MG63 (cell line): ENCODE results near the gene C11orf58. TPM values are rescaled to one million over a fixed set of nuclear protein-coding genes. Genes with fewer than 3 reads are reported as not detected.

Source experiments
- DNase-seq: peaks from one replicate; pipeline ENCODE4 v3.0.0-alpha.2; 2020
- H3K27me3 ChIP-seq: fragments of 250-450 bp; sonication (Bioruptor Pico); 2 replicates; pipeline ENCODE4 v1.5.1; 2020; ENCODE audit warnings: mild to moderate bottlenecking, moderate library complexity
- H3K36me3 ChIP-seq: fragments of 250-450 bp; sonication (Bioruptor Pico); 2 replicates; pipeline ENCODE4 v1.5.1; 2020; ENCODE audit warnings: mild to moderate bottlenecking, moderate library complexity
- H3K4me3 ChIP-seq: fragments of 250-450 bp; sonication (Bioruptor Pico); 2 replicates; pipeline ENCODE4 v1.5.1; 2020; ENCODE audit warnings: mild to moderate bottlenecking, moderate library complexity
- H3K9me3 ChIP-seq: fragments of 250-450 bp; sonication (Bioruptor Pico); 2 replicates; pipeline ENCODE4 v1.5.1; 2020; ENCODE audit warnings: mild to moderate bottlenecking, moderate library complexity
- total RNA-seq: library from RNA; depleted of rRNA; stranded (reverse); fragments of >200 nt; shearing (Covaris generic); gene quantifications from 2 replicates; pipeline ENCODE4 v1.2.3, GENCODE V29; 2014; ENCODE audit warnings: low replicate concordance

The C11orf58 gene
- total RNA-seq, 1 experiment from 2014 or later, result 165 TPM

DNA sequence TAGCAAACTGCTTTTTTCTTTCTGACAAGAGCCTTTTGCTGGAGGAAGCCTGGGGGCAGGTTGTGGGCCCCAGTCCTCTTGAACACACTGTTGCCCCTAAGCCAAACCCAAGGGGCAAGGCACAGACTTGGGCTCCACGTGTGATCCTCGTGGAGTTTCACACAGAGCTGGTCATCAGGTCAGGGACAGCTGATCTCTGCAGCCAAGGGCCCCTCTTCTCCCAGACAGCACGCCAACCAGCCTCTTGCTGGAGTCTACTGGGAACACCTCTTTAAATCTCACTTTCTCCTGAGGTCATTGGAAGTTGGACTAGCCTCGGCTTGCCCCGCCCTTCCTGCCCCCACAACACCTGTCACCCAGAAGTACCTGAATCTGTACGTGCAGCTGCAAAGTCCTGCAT, 39.8 kb downstream of the C11orf58 start:
- no peaks in the 10 kb centered on the region for H3K9me3 ChIP-seq

DNA sequence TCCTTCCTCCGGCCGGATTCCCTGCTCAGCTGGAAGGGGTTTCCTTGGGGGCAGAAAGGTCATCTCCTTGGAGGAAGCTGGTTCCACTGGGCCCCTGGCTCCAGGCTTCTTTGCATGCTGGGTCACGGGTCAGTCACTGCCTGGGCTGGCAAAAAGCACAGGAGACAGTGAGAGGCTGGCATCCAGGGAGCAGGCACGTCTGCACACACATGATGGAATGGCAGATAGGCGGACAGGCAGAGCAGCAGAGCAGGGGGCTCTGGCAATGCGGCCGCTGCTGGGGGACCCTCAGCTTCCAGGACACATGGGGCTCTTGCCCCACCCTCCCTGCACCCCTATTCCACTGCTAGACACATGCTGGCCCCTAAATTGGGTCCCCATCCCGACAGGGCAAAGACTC, 40.4 kb downstream of the C11orf58 start:
- H3K4me3 ChIP-seq, result no peak overlapping the region
- no peaks in the 10 kb centered on the region for H3K9me3 ChIP-seq
- no peaks in the 10 kb centered on the region for H3K36me3 ChIP-seq
- no peak for DNase-seq
- no peaks in the 10 kb centered on the region for H3K27me3 ChIP-seq

More for the DNA sequence above, 39.8 kb downstream of the C11orf58 start:
- Histone ChIP-seq H3K36me3 (no peaks in the 10 kb centered on the region), H3K4me3 (no peak overlapping the region), H3K27me3 (no peaks in the 10 kb centered on the region)
- no peak for DNase-seq

DNA sequence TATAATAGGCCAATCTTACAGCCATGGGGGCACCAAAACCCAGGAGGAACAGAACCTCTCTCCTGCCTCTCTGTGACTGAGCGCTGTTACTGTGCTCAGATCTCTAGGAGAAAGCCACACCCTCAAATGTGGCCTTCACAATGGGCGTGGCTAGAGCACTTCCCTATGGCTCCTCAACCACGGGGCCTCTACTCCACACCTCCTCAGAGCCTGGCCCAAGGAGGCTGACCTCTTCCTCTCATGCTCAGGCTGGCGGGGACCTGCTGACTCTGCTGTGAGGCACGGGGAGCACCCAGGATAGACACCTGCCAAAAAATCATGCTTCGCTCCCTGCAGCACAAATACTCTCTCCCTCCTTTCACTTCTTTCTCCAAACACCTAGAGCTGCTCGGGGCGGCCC, 41.0 kb downstream of the C11orf58 start:
- H3K4me3 ChIP-seq, result no peak overlapping the region
- no peaks in the 10 kb centered on the region for H3K27me3 ChIP-seq
- no peaks in the 10 kb centered on the region for H3K36me3 ChIP-seq
- no peaks in the 10 kb centered on the region for H3K9me3 ChIP-seq
- no peak for DNase-seq

DNA sequence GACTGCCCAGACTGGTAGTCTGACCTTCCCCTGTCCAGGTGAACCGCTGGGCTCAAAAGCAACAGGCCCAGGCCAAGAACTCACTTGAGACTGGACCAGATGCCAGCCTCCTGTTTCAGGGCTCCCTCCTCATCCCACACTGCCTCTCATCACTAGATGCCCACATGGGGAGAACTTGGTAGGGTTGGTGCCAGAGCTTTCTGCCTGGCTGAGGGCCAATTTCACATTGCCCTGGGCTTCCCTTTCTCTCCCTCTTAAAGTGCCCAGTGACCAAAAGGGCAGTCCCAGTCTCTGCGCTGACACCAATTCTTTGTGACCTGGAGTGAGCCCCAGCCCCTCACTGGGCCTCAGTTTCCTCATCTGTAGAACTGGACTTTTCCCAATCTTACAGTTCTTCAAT, 41.7 kb downstream of the C11orf58 start:
- H3K27me3 ChIP-seq, result no peaks in the 10 kb centered on the region

DNA sequence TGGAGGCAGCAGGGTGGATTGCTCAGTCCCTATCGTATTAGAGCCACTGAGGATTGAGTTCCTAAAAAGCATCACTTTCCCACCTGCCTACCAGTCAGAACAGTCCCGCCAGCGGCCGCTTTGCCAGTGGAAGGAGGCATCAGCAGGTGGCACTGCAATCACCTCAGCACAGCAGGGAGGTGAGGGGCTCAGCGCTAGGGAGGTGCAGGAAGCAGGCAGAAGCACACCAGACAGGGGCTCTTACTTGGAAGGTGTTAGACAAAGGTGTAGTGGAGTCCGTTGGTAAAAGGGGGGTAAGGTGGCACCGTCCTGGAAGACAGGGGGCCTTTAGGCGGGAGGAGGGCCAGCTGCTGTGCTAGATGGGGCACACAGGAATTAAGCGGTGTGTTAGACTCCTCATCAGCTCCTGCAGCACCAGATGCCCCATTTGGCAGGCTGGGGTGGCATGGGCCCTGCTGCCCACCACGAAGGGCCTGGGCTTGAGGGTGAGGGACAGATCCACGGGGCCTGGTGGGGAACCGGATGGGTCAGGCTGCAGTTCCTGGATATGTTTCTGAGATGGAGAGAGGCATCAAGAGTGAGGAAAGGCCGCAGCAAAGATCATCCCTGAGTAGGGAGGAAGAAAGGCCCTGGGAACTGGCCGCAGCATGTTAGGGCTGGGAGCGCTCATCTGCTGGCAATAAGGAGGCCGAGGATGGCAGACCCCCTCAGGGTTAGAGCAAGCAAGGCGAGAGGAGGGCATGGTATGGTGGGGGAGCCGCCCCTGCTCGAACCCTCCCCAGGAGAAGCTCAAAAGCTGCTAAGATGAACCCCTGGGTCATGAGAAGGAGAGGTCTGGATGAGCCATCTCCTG, 42.5 kb downstream of the C11orf58 start:
- H3K27me3 ChIP-seq, result no peaks in the 10 kb centered on the region
- no peak for DNase-seq
- H3K9me3 ChIP-seq, result no peaks in the 10 kb centered on the region
- H3K36me3 ChIP-seq, result no peaks in the 10 kb centered on the region
- H3K4me3 ChIP-seq, result no peak overlapping the region

More for the DNA sequence above, 41.7 kb downstream of the C11orf58 start:
- Histone ChIP-seq H3K4me3 (no peak overlapping the region), H3K36me3 (no peaks in the 10 kb centered on the region), H3K9me3 (no peaks in the 10 kb centered on the region)
- DNase-seq, result no peak

DNA sequence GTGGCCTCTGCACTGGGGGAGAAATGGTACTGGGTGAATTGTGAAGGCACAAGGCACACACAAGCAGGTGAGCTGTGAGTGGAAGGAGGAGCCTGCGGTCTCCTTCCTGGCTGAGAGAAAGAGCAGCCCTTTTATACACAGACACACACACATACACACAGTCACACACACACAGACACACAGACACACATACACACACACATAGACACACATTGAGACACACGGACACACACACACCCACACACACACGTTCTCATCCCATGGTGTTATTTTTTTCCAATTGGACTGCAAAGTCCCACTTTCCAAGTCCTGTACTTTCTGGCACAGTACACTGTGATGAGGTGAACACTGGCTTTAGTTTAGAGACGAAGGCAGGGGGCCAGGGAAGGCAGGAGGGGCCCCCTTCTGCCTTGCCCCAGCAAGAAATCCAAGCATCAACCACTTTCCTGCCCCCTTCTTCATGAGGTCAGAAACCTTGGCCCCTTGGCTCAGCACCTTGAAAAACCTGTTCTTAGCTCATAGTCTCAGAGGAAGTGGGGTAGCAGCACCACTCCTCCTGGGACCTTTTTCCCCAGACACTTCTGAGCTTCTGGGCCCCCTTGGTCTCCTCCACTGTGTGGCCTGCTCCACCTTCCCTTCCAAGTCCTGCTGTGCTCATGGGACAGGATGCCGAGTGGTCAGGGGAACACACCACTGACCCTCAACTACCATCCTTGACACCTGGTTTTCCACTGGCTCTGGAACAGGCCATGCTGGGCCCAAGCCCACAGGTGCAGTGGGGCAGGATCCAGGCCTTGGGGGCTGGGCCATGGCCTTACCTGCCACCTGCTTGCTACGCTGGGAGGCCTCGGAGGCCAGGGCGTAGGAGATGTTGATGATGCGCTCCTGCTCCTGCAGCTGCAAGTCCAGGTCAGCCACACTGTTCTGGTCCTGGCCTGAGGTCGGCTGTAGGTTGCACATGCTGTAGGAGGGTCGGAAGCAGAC, 43.8 kb downstream of the C11orf58 start:
- no peaks in the 10 kb centered on the region for H3K9me3 ChIP-seq
- no peaks in the 10 kb centered on the region for H3K36me3 ChIP-seq
- no peaks in the 10 kb centered on the region for H3K27me3 ChIP-seq
- no peak for DNase-seq
- no peak overlapping the region for H3K4me3 ChIP-seq

DNA sequence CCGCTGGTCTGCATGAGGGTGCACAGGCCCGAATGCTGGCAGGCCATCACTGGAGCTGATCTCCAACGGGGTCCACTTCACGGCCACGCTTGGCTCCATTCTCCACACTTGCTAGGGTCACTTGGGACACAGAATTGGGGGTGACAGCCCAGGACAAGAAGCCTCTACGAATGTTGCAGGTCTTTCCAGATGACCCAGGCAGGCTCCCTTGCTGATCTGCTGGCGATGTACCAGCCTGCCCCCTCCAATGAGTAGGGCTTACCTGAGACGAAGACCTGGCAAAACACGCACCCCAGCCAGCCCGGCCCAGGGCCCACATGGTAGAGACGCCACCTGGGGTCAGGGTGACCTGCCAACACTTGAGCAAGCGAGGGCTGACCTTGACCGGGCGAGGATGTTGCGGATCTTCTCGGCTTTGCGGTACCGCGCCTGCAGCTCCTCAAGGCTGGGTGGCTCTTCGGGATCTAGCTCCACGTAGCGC, 44.9 kb downstream of the C11orf58 start:
- no peak for DNase-seq
- Histone ChIP-seq H3K4me3 (no peak overlapping the region), H3K9me3 (no peaks in the 10 kb centered on the region), H3K27me3 (no peaks in the 10 kb centered on the region), H3K36me3 (no peaks in the 10 kb centered on the region)

DNA sequence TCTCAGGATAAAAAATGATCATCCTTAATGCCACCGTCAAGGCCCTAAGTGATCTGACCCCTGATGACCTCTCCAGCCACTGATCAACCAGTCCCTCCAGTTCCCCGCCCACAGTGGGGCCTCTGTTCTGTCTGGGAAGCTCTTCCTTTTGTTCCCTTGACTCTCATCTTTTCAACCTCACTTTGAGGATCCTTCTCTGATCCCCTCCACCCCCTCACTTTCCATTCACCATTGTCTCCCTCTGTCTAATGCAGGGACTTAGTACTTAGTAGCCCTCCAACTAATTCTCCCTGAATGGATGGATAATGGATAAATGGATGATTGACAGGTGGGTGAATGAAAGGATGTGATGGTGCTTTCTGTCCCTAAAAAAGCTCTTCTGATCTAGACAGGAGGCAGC, 45.6 kb downstream of the C11orf58 start:
- Histone ChIP-seq H3K4me3 (no peak overlapping the region), H3K27me3 (no peaks in the 10 kb centered on the region), H3K36me3 (no peaks in the 10 kb centered on the region), H3K9me3 (no peaks in the 10 kb centered on the region)
- DNase-seq, result no peak

DNA sequence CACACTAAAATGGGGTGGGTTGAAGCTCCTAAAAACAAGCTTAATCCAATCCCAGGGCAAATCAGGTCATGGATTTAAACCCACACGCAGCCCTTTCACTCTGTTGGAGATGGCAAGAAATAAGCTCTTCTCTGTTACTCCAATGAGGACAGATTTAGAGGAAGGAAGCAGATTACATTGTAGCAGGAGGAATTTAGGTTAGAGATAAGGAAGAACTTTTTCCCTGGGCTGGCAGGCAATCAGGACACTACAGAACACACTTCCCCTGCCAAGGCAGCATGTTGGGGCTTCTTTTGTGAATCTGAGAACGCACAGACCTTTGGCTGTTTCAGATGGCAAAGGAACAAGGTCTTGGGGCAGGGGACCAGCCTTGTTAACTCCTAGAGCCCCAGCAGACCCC, 46.2 kb downstream of the C11orf58 start:
- Histone ChIP-seq H3K27me3 (no peaks in the 10 kb centered on the region), H3K4me3 (no peak overlapping the region), H3K36me3 (no peaks in the 10 kb centered on the region), H3K9me3 (no peaks in the 10 kb centered on the region)
- no peak for DNase-seq

DNA sequence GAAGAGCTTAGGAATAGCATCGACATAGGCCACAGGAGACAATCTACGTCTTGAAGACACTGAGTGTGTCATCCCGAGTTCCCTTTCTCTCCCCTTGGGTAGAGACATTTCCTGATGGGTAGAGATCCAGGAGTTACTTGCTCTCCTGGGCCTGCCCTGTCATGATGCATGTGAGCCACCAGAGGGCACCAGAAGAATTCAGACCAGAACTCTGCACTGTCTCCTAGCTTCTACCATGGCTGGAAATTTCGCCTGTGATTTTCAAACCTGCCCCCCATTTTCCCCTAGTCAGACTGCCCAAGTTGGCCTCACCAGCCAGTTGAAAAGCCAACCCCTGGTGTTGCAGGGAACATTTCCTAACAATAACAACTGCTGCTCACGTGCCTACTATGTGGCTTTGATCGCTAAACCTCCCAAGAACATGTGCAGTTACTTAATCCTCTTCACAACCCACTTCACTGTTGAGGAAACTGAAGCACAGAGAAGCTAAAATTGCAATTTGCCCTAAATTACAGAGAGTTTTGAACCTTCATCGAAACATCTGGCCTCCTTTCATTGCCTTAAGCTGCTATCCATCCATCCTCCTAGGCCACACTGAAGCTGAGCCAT, 47.2 kb downstream of the C11orf58 start:
- Histone ChIP-seq H3K4me3 (no peak overlapping the region), H3K9me3 (no peaks in the 10 kb centered on the region), H3K27me3 (no peaks in the 10 kb centered on the region), H3K36me3 (no peaks in the 10 kb centered on the region)
- peak; percentile 38 for DNase-seq

DNA sequence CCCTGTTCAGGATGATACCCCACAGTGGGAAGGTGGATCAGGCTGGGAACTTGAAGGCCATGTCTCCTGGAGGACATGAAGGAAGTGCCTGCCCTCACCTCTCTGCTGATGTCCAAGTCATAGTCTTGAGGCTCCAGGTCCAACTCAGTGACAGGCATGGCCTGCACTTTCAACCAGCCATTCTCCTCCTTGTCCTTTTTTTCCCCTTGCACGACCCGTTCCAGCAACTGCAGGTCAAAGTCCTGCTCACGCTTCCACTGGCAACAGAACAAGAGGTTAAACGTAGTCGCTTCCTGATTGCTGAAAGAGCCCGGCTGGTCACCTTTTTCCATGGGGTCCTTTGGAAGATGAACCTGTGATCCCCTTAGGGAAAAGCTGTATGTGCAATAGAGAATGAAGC, 47.7 kb downstream of the C11orf58 start:
- no peaks in the 10 kb centered on the region for H3K9me3 ChIP-seq
- no peaks in the 10 kb centered on the region for H3K27me3 ChIP-seq
- DNase-seq, result no peak
- H3K36me3 ChIP-seq, result no peaks in the 10 kb centered on the region
- no peak overlapping the region for H3K4me3 ChIP-seq

DNA sequence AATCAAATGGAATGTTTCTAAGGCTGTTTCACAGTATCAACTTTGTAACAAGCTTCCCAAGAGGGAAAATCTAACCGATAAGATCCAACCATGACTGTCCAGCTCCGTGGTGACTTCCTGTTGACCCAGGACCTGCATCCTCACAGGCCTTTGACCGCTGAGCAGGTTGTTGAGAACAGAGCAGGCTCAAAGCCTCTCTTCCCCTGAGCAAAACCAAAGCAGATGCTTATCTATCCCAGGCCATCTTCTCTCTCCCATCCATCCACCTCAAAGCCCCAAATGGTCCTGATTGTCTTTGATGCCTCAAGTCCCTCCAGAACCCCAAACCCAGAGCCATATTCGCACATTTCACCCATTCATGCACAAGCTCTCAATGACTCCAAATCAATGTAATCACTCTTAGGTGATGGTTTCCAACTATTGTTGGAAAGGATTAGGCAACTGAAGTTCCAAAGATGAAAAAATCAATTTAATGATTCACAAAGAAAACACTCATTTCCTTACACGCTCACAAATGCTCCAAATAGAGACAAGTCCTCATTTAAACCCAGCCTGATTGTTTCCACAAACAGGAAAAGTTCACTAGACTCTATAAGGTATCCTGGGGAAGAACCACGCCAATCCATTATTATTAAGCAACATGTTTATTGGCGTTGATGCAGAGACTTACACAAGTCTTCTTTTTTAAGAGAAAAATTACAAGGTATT, 48.7 kb downstream of the C11orf58 start:
- no peaks in the 10 kb centered on the region for H3K9me3 ChIP-seq
- no peak for DNase-seq
- no peaks in the 10 kb centered on the region for H3K27me3 ChIP-seq
- no peaks in the 10 kb centered on the region for H3K36me3 ChIP-seq
- H3K4me3 ChIP-seq, result no peak overlapping the region

DNA sequence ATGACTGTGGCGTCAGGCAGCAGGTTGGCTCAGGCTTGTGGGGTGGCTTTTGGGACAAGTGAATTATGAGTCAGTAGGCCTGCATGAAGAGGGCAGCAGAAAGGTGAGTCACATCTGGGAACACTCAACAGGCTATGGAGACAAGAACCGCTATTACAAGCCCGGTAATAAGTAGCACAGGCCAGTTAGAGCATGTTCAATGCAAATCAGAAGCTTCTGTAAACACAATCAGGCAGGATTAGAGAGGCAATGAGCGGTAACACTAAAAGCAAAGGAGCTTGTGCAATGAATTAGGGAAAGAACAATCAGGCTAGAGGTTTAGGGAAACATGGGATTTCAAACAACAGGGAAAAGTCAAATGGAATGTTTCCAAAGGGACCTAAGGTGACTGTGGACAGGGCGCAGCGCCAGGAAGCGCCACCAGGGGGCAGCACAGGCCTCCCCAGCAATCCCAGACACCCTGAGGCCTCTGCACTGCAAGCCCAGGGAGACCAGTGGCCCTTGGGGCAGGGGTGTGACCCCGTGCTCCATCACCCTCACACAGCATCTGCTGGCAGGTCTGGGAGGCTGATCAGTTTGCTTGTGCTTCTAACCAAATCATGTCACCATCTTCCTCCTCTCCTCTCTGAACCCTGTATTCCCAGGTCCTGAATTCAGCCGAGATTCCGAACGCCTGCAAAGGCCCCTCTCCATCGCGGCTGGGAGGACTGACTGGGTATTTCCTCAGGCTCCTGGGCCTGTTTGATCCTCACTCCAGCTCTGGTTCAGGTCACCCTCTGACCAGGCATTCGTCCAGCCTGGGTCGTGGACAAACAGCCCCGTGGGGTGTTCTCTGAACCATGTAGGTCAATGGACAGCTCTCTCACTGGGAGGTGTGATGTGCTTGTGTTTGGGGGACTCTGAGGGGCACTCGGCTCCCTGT, 50.0 kb downstream of the C11orf58 start:
- Histone ChIP-seq H3K27me3 (no peaks in the 10 kb centered on the region), H3K4me3 (no peak overlapping the region), H3K36me3 (no peaks in the 10 kb centered on the region), H3K9me3 (no peaks in the 10 kb centered on the region)
- DNase-seq, result peak; percentile 54

DNA sequence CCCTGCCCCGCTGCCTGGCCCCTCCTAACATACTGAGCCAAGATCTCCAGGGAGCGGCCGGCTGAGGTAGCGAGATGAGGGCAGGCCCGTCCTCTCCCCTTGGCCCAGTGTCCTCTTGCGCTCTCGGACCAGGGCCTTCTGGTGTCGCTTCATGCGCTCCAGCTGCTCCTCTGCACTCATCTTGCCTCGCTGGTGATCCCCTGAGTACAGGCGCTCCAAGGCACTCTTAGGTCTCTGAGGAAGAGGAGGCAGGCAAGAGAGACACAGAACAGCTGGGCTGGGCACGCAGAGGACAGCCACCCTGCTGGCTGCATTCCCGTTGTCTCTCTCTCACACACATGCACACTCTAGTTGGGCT, 50.6 kb downstream of the C11orf58 start:
- no peaks in the 10 kb centered on the region for H3K36me3 ChIP-seq
- no peak overlapping the region for H3K4me3 ChIP-seq
- H3K9me3 ChIP-seq, result no peaks in the 10 kb centered on the region
- no peaks in the 10 kb centered on the region for H3K27me3 ChIP-seq
- DNase-seq, result no peak

DNA sequence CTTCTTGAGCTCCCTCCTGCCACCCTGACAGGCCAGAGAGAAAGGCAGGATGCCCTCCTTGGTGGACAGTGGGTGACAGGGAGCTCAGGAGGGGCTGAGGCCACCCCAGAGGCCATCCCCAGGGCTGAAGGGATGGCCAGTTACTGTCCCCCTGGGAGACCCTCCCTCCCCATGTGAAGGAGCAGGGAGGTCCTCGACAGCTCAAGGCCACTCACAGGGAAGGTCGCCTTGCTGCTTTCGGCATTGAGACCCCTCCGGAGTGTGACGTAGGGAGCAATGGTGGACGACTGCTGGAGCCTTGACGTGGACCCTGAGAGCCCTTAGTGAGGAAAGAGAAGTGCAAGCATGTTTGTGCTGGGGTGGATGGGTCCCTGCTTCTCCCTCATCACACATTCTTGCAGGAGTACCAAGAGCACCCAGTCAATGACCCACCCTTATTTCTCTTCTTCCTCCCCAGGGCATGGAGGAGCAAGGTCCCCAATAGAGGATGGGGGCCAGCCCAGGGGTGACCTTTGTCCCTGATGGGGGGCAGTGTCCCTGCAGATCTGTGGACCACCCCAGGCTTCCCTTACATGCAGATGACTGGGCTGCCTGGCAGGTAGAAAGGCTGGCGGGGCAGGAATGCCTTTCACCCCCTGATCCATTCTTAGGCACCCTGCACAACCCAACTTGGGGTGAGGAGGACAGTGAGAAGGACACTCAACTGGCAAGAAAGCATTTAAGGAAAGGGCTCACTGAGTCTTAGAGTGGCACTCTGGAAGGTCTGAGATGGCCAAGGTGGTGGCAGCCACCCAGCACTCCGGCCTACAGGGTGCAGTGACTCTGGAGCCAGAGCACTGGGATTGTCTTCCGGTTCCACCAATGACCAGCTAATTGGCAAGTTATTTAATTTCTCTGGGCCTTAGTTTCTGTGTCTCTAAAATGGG, 51.4 kb downstream of the C11orf58 start:
- Histone ChIP-seq H3K9me3 (no peaks in the 10 kb centered on the region), H3K36me3 (no peaks in the 10 kb centered on the region), H3K4me3 (no peak overlapping the region), H3K27me3 (no peaks in the 10 kb centered on the region)
- DNase-seq, result no peak
